OCI-LY7 (cell line): ENCODE results near the gene GFER. TPM values are rescaled to one million over a fixed set of nuclear protein-coding genes. Genes with fewer than 3 reads are reported as not detected.

Experiments
- BruUV-seq: library from RNA; stranded (reverse); fragments of 400-500 nt; replicated peaks from 2 replicates; lab custom pipeline; 2021; lab: Mats Ljungman, UMichigan
- CTCF ChIA-PET: fragments of 300-600 bp; sonication (Branson Sonifier 250); formaldehyde crosslinking; loops from one replicate; lab custom pipeline; 2022; ENCODE audit warnings: antibody characterized with exemption; ENCODE audit not compliant: unreplicated experiment; lab: Charles Lee
- POLR2A ChIA-PET: fragments of 300-600 bp; sonication (Branson Sonifier 250); formaldehyde crosslinking; loops from one replicate; lab custom pipeline; 2022; ENCODE audit warnings: antibody characterized with exemption; lab: Charles Lee
- DNase-seq: peaks from one replicate; pipeline ENCODE4 v3.0.0-alpha.2; 2015; ENCODE audit warnings: low spot score
- H2AFZ ChIP-seq: fragments of 200-600 bp; sonication (generic), shearing (Covaris generic); 2 replicates; pipeline ENCODE4 v1.6.1; 2014; ENCODE audit warnings: mild to moderate bottlenecking, antibody characterized with exemption, low read length, moderate library complexity
- H3K27ac ChIP-seq: fragments of 200-600 bp; sonication (generic); 2 replicates; pipeline ENCODE4 v1.5.1; 2014; ENCODE audit warnings: mixed run types, low read depth, mild to moderate bottlenecking, moderate library complexity, low read length, inconsistent platforms; ENCODE audit not compliant: poor library complexity, severe bottlenecking
- H3K36me3 ChIP-seq: fragments of 200-600 bp; sonication (generic); 2 replicates; pipeline ENCODE4 v1.6.1; 2014; ENCODE audit warnings: mild to moderate bottlenecking, antibody characterized with exemption, low read length, moderate library complexity, mixed read lengths; ENCODE audit not compliant: insufficient read depth
- H3K4me1 ChIP-seq: fragments of 200-600 bp; sonication (generic); 2 replicates; pipeline ENCODE4 v1.5.1; 2014; ENCODE audit warnings: mild to moderate bottlenecking, low read length; ENCODE audit not compliant: insufficient read depth, poor library complexity, severe bottlenecking
- H3K4me2 ChIP-seq: fragments of 200-600 bp; sonication (generic); 2 replicates; pipeline ENCODE4 v1.6.1; 2014; ENCODE audit warnings: mild to moderate bottlenecking, low read length
- H3K4me3 ChIP-seq: fragments of 200-600 bp; sonication (generic); 2 replicates; pipeline ENCODE4 v1.5.1; 2014; ENCODE audit warnings: mild to moderate bottlenecking, low read depth, low read length; ENCODE audit not compliant: poor library complexity, severe bottlenecking
- H3K79me2 ChIP-seq: fragments of 200-600 bp; sonication (generic); 2 replicates; pipeline ENCODE4 v1.6.1; 2016; ENCODE audit warnings: low read depth, mild to moderate bottlenecking, low read length, moderate library complexity, mixed read lengths; ENCODE audit not compliant: insufficient read depth
- H3K9me2 ChIP-seq: fragments of 200-600 bp; sonication (generic); 2 replicates; pipeline ENCODE4 v1.6.1; 2016; ENCODE audit warnings: mild to moderate bottlenecking, low read length, mixed read lengths; ENCODE audit not compliant: insufficient read depth
- H3K9me3 ChIP-seq: fragments of 200-600 bp; sonication (generic); 2 replicates; pipeline ENCODE4 v1.6.1; 2014; ENCODE audit warnings: mild to moderate bottlenecking, mixed run types, low read length, mixed read lengths
- H4K20me1 ChIP-seq: fragments of 200-600 bp; sonication (generic); 2 replicates; pipeline ENCODE4 v1.6.1; 2014; ENCODE audit warnings: mild to moderate bottlenecking, antibody characterized with exemption, low read length, moderate library complexity, mixed read lengths; ENCODE audit not compliant: insufficient read depth
- EZH2phosphoT487 ChIP-seq: fragments of 200-600 bp; sonication (generic); IDR thresholded peaks from 2 replicates; pipeline ENCODE4 v1.6.1; 2018; ENCODE audit warnings: low read depth, borderline replicate concordance, mild to moderate bottlenecking, mixed run types, antibody characterized with exemption, low read length, moderate library complexity, mixed read lengths
- intact Hi-C: fragments of 100-400 bp; cut with micrococcal nuclease; formaldehyde crosslinking; loops from one replicate; pipeline ENCODE4 v1.10.0; 2022; ENCODE audit not compliant: unreplicated experiment
- total RNA-seq, 2 experiments: library from RNA; depleted of rRNA in 1 of 2; stranded (reverse); fragments of >200 nt in 1 of 2; shearing (Covaris generic) in 1 of 2; gene quantifications; 2 replicates each; pipeline ENCODE4 v1.2.3, GENCODE V29; 2014 to 2022
- TF ChIP-seq, protein P1 (sequence below): fragments of 200-600 bp; sonication (generic); conservative IDR thresholded peaks from 2 replicates; pipeline ENCODE4 v1.5.1; 2014; ENCODE audit warnings: mild to moderate bottlenecking, antibody characterized with exemption, low read length, moderate library complexity, mixed read lengths

GFER gene
- total RNA-seq, 2 experiments from 2014 or later, result 32.3 to 40.2 TPM

- Histone ChIP-seq H3K9me3 (no peaks in the 10 kb centered on the region), H3K4me2 (no peak overlapping the region), H3K9me2 (no peaks in the 10 kb centered on the region), H3K27ac (no peak overlapping the region), H3K79me2 (no peaks in the 10 kb centered on the region), H2AFZ (no peak overlapping the region), H3K36me3 (no peaks in the 10 kb centered on the region), H3K4me3 (no peak overlapping the region), H3K4me1 (peaks cover 18% of the 10 kb centered on the region), H4K20me1 (no peaks in the 10 kb centered on the region)
- no peak for DNase-seq
- ChIA-PET POLR2A (interaction anchor here (0.7 to 1.3 kb wide), 2 partner anchors 24 to 211 kb away, joined by 4 to 6 read pairs; partner anchors contain the start of gene RPS2), CTCF (interaction anchor here (0.6 to 1.0 kb wide), 3 partner anchors 32 to 1204 kb away, joined by 3 to 4 read pairs (median 3); no protein-coding TSS in a partner anchor)
- no TSS peak for BruUV-seq
- TF ChIP-seq EZH2phosphoT487, result no peak
- intact Hi-C loops, result loop anchor here (5.0 kb wide), 1 partner anchor 158 kb away; the partner anchor contains the start of genes NUBP2 and SPSB3
These were observed 43.5 kb upstream of the GFER start for GRCh38 chr16:1940273-1941161.

DNA sequence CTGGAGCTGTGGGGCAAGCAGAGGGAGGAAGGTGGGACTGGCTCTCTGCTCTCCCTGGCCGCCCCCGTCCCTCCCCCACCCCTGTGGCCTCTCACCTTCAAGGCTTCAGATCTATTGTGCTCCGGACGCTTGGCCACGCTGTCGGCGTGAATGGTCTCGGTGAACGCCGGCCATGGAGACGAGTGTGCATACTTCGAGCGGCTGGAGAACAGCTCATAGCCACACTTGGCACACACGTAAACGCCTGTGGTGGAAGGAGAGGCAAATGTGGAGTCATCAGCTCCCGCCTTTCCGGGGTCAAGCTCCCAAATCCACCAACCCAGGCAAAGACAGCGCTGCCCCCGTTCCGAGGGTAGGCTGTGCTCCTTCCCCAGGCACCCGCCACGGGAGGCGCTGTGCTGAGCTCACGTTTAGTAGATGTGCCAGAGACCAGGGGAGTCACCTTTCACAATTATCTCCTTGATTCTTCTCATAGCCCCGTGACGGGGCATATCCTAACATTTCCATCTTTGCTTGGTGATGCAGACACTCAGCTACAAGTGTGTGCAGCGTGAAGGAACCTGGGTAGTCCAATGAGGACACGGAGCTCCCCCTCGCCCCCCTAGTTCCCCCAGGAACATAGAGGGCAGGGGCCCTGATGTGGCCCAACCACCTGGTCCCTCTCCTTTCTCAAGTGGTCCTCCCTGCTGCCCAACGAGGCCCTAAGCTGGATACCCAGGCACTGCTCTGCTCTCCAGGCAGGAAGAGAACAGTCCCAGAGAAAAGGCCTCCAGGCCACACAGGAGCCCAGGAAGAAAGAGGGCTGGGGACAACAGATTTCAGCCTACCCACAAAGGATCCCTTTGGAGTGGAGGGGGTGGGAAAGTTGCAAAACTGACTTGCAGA, 42.6 kb upstream of the GFER start:
- Histone ChIP-seq H3K9me3 (no peaks in the 10 kb centered on the region), H3K4me2 (peak overlapping the region; percentile 95), H3K4me1 (peaks cover 18% of the 10 kb centered on the region), H3K4me3 (peak overlapping the region; percentile 84), H4K20me1 (no peaks in the 10 kb centered on the region), H2AFZ (no peak overlapping the region), H3K36me3 (no peaks in the 10 kb centered on the region), H3K9me2 (no peaks in the 10 kb centered on the region), H3K79me2 (no peaks in the 10 kb centered on the region), H3K27ac (no peak overlapping the region)
- no TSS peak for BruUV-seq
- POLR2A ChIA-PET, result interaction anchor here (1.3 to 2.2 kb wide), 2 partner anchors 23 to 159 kb away, joined by 4 to 6 read pairs; partner anchors contain the start of genes NUBP2, RPS2 and SPSB3
- intact Hi-C loops, result loop anchor here (2.0 to 5.0 kb wide), 2 partner anchors 67 to 159 kb away; partner anchors contain the start of genes NUBP2, SPSB3 and ZNF598
- TF ChIP-seq, protein P1, sequence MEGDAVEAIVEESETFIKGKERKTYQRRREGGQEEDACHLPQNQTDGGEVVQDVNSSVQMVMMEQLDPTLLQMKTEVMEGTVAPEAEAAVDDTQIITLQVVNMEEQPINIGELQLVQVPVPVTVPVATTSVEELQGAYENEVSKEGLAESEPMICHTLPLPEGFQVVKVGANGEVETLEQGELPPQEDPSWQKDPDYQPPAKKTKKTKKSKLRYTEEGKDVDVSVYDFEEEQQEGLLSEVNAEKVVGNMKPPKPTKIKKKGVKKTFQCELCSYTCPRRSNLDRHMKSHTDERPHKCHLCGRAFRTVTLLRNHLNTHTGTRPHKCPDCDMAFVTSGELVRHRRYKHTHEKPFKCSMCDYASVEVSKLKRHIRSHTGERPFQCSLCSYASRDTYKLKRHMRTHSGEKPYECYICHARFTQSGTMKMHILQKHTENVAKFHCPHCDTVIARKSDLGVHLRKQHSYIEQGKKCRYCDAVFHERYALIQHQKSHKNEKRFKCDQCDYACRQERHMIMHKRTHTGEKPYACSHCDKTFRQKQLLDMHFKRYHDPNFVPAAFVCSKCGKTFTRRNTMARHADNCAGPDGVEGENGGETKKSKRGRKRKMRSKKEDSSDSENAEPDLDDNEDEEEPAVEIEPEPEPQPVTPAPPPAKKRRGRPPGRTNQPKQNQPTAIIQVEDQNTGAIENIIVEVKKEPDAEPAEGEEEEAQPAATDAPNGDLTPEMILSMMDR, result peak; percentile 71
- TF ChIP-seq EZH2phosphoT487, result no peak
- DNase-seq, result peak; percentile 35
- CTCF ChIA-PET, result interaction anchor here (0.6 to 1.0 kb wide), 2 partner anchors 32 to 1205 kb away, joined by 3 read pairs; no protein-coding TSS in a partner anchor
